Ovary (tissue), 3 donors: Measurements from ENCODE around the gene CSRP1.

ENCODE experiments used
- CTCF ChIP-seq, 3 donors: fragments of 450-650 bp in 2 of 3; fragments of 200-600 bp in 1 of 3; IDR thresholded peaks; one replicate each; pipeline versions ENCODE4 v1.5.1 to v1.8.0; 2016 to 2022; ENCODE audit warnings: antibody characterized with exemption in 3 of 3, mild to moderate bottlenecking in 1 of 3
- EP300 ChIP-seq: sonication (generic); formaldehyde crosslinking; IDR thresholded peaks from one replicate; pipeline ENCODE4 v1.6.1; 2017; ENCODE audit warnings: antibody characterized with exemption
- POLR2A ChIP-seq: fragments of 450-650 bp; IDR thresholded peaks from one replicate; pipeline ENCODE4 v1.6.1; 2017; ENCODE audit warnings: antibody characterized with exemption, mild to moderate bottlenecking, moderate library complexity
- donor health status: DM: no; HTN: no; CAD: no.

DNA sequence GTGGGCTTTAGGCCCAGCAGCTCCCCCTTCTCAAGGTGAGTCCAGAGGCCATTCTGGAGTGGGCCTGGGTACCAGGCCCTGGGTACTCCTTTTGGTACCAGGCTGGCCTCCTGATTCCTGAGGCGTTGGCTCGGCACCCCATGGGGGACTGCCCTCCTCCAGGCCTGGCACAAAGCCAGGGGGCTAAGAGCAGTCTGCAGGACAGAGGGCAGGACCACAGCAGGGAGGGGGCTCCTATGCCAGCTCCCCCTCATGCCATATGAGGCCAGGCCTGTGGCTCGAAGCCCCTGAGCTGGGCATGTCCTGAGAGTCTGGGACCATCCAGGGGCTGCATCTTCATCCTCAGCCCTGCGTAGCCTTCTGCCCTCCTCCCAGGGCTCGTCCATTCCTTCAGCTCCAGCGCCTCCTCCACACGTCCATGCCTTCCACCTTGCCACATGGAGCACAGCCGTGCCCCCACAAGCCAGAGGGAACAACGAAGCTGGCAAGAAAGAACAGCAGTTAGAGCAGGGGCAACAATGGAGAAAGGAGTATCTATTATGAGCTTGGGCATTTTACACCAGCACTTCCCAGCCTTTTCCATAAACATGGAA is 41.1 kb downstream of the CSRP1 start:
- no peak for TF ChIP-seq CTCF (IDR thresholded peaks at IDR 0.05)
- no peak for TF ChIP-seq POLR2A
- no peak for TF ChIP-seq EP300
